H9 (cell line): Measurements from ENCODE around the gene MCHR2. TPM values are rescaled to one million over a fixed set of nuclear protein-coding genes. Genes with fewer than 3 reads are reported as not detected.

Experiments
- DNase-seq: peaks from one replicate; pipeline ENCODE4 v3.0.0-alpha.2; 2017
- H2AFZ ChIP-seq: one replicate; pipeline ENCODE4 v1.6.1; 2013; ENCODE audit warnings: mild to moderate bottlenecking, low read length, control low read depth, moderate library complexity
- H2AK5ac ChIP-seq: 2 replicates; pipeline ENCODE4 v1.6.1; 2013; ENCODE audit warnings: low read length, control low read depth, mixed read lengths; ENCODE audit not compliant: insufficient read length
- H2BK120ac ChIP-seq: one replicate; pipeline ENCODE4 v1.6.1; 2013; ENCODE audit warnings: low read depth, mild to moderate bottlenecking, low read length, control low read depth, inconsistent platforms; ENCODE audit not compliant: poor library complexity, severe bottlenecking
- H2BK12ac ChIP-seq: 2 replicates; pipeline ENCODE4 v1.6.1; 2013; ENCODE audit warnings: low read length, control low read depth, mixed read lengths, low read depth; ENCODE audit not compliant: insufficient read length
- H2BK15ac ChIP-seq: 2 replicates; pipeline ENCODE4 v1.6.1; 2013; ENCODE audit warnings: low read depth, low read length, control low read depth
- H2BK20ac ChIP-seq: one replicate; pipeline ENCODE4 v1.6.1; 2013; ENCODE audit warnings: low read depth, mild to moderate bottlenecking, low read length, control low read depth, inconsistent platforms; ENCODE audit not compliant: poor library complexity, severe bottlenecking
- H2BK5ac ChIP-seq: 2 replicates; pipeline ENCODE4 v1.6.1; 2013; ENCODE audit warnings: low read length, control low read depth, mixed read lengths; ENCODE audit not compliant: insufficient read length
- H3K14ac ChIP-seq: 2 replicates; pipeline ENCODE4 v1.6.1; 2013; ENCODE audit warnings: low read length, control low read depth; ENCODE audit not compliant: insufficient read depth
- H3K18ac ChIP-seq: 2 replicates; pipeline ENCODE4 v1.6.1; 2013; ENCODE audit warnings: low read depth, mild to moderate bottlenecking, mixed read lengths, low read length, control low read depth; ENCODE audit not compliant: insufficient read length
- H3K23ac ChIP-seq: 2 replicates; pipeline ENCODE4 v1.6.1; 2013; ENCODE audit warnings: low read length, control low read depth, mixed read lengths, low read depth; ENCODE audit not compliant: insufficient read length
- H3K23me2 ChIP-seq: 2 replicates; pipeline ENCODE4 v1.6.1; 2013; ENCODE audit warnings: low read depth, mild to moderate bottlenecking, mixed read lengths, low read length, control low read depth; ENCODE audit not compliant: insufficient read length, poor library complexity, severe bottlenecking
- H3K27ac ChIP-seq: 2 replicates; pipeline ENCODE4 v1.5.1; 2013; ENCODE audit warnings: low read length, control low read depth, mixed read lengths, low read depth; ENCODE audit not compliant: insufficient read length
- H3K27me3 ChIP-seq: 2 replicates; pipeline ENCODE4 v1.6.1; 2013; ENCODE audit warnings: low read length, control low read depth, inconsistent platforms; ENCODE audit not compliant: insufficient read depth
- H3K4ac ChIP-seq: 2 replicates; pipeline ENCODE4 v1.6.1; 2013; ENCODE audit warnings: low read depth, mild to moderate bottlenecking, control low read depth, inconsistent platforms, low read length, moderate library complexity
- H3K4me1 ChIP-seq: 2 replicates; pipeline ENCODE4 v1.6.1; 2013; ENCODE audit warnings: low read length, control low read depth, inconsistent platforms; ENCODE audit not compliant: insufficient read depth
- H3K4me2 ChIP-seq: 2 replicates; pipeline ENCODE4 v1.6.1; 2013; ENCODE audit warnings: low read length, control low read depth, mixed read lengths; ENCODE audit not compliant: insufficient read length, insufficient read depth
- H3K56ac ChIP-seq: 2 replicates; pipeline ENCODE4 v1.6.1; 2013; ENCODE audit warnings: low read depth, mild to moderate bottlenecking, mixed read lengths, low read length, control low read depth; ENCODE audit not compliant: insufficient read length
- H3K79me1 ChIP-seq: 2 replicates; pipeline ENCODE4 v1.6.1; 2013; ENCODE audit warnings: low read depth, mild to moderate bottlenecking, moderate library complexity, low read length, control low read depth, inconsistent platforms; ENCODE audit not compliant: insufficient read depth, poor library complexity, severe bottlenecking
- H3K79me2 ChIP-seq: 2 replicates; pipeline ENCODE4 v1.6.1; 2013; ENCODE audit warnings: low read length, control low read depth, inconsistent platforms; ENCODE audit not compliant: insufficient read depth
- H3K9ac ChIP-seq: 2 replicates; pipeline ENCODE4 v1.6.1; 2013; ENCODE audit warnings: low read length, control low read depth, mixed read lengths; ENCODE audit not compliant: insufficient read length; ENCODE audit errors: extremely low read depth
- H3K9me3 ChIP-seq: one replicate; pipeline ENCODE4 v1.6.1; 2013; ENCODE audit warnings: low read depth, low read length, inconsistent platforms; ENCODE audit not compliant: control insufficient read depth
- H3T11ph ChIP-seq: one replicate; pipeline ENCODE4 v1.6.1; 2013; ENCODE audit warnings: mild to moderate bottlenecking, low read length, control low read depth, inconsistent platforms
- H4K20me1 ChIP-seq: one replicate; pipeline ENCODE4 v1.6.1; 2013; ENCODE audit not compliant: control insufficient read depth, insufficient read length, insufficient read depth
- H4K5ac ChIP-seq: 2 replicates; pipeline ENCODE4 v1.6.1; 2013; ENCODE audit warnings: low read depth, mild to moderate bottlenecking, mixed read lengths, low read length, control low read depth; ENCODE audit not compliant: insufficient read length
- H4K8ac ChIP-seq: replicated peaks from 2 replicates; pipeline ENCODE4 v1.6.1; 2013; ENCODE audit warnings: low read length, control low read depth, mixed read lengths, low read depth; ENCODE audit not compliant: insufficient read length
- H4K91ac ChIP-seq: 2 replicates; pipeline ENCODE4 v1.6.1; 2013; ENCODE audit warnings: low read depth, mild to moderate bottlenecking, moderate library complexity, mixed read lengths, low read length, control low read depth; ENCODE audit not compliant: insufficient read length
- H3K27ac Mint-ChIP-seq, 3 experiments: 2 replicates in 2 of 3; 3 replicates in 1 of 3; pipeline ENCODE4 v1.8.0; 2020 to 2021; ENCODE audit warnings: mixed read lengths in 3 of 3, mild to moderate bottlenecking in 1 of 3, moderate library complexity in 1 of 3
- H3K27me3 Mint-ChIP-seq: 2 replicates; pipeline ENCODE4 v1.8.0; 2021; ENCODE audit warnings: low read depth, mild to moderate bottlenecking, moderate library complexity, mixed read lengths
- H3K36me3 Mint-ChIP-seq, 3 experiments: 2 replicates in 2 of 3; 3 replicates in 1 of 3; pipeline ENCODE4 v1.8.0; 2020 to 2021; ENCODE audit warnings: low read depth in 3 of 3, mixed read lengths in 3 of 3; ENCODE audit not compliant: insufficient read depth in 1 of 3
- H3K4me1 Mint-ChIP-seq, 2 experiments: 2 replicates each; pipeline ENCODE4 v1.8.0; 2020; ENCODE audit warnings: mixed read lengths in 2 of 2
- H3K4me3 Mint-ChIP-seq, 2 experiments: 2 replicates in 1 of 2; 3 replicates in 1 of 2; pipeline ENCODE4 v1.8.0; 2020 to 2021; ENCODE audit warnings: mild to moderate bottlenecking in 2 of 2, mixed read lengths in 2 of 2, moderate library complexity in 1 of 2
- H3K9me3 Mint-ChIP-seq, 2 experiments: 2 replicates in 1 of 2; 3 replicates in 1 of 2; pipeline ENCODE4 v1.8.0; 2020; ENCODE audit warnings: mild to moderate bottlenecking in 2 of 2, mixed read lengths in 2 of 2, moderate library complexity in 1 of 2
- CTCF ChIP-seq: fragments of 200-600 bp; sonication (generic); conservative IDR thresholded peaks from 3 replicates; pipeline ENCODE4 v1.8.0; 2021; ENCODE audit warnings: antibody characterized with exemption, mild to moderate bottlenecking
- WGBS: extraction: QIAGEN DNeasy Blood & Tissue Kit; methylation state at CpG from one replicate; pipeline ENCODE4 v1.1.7; 2013; ENCODE audit warnings: missing lambda C conversion rate, low lambda C conversion rate, mixed read lengths; ENCODE audit not compliant: insufficient read length; ENCODE audit errors: extremely low coverage; 5-methylcytosine and 5-hydroxymethylcytosine counted together
- total RNA-seq: library from RNA; stranded (reverse); gene quantifications from 2 replicates; pipeline ENCODE4 v1.2.1, GENCODE V29; 2021

MCHR2 gene
- total RNA-seq, 1 experiment from 2014 or later, result not detected

GRCh38 chr6:100001915-100002388 is 7.9 kb upstream of the MCHR2 start:
- peak; percentile 89 for TF ChIP-seq CTCF
- Histone ChIP-seq H3K23me2 (no peaks in the 10 kb centered on the region), H3K4ac (no peak overlapping the region), H3K9me3 (no peaks in the 10 kb centered on the region), H3K27me3 (no peaks in the 10 kb centered on the region), H2BK120ac (no peak overlapping the region), H3T11ph (no peak overlapping the region), H3K23ac (no peak overlapping the region), H3K4me1 (no peaks in the 10 kb centered on the region), H3K14ac (no peak overlapping the region), H3K4me2 (no peak overlapping the region), H3K79me2 (no peaks in the 10 kb centered on the region), H3K56ac (no peak overlapping the region), H2AK5ac (no peak overlapping the region), H2BK15ac (no peak overlapping the region), H2BK5ac (no peak overlapping the region), H4K20me1 (no peaks in the 10 kb centered on the region), H3K18ac (no peak overlapping the region), H2AFZ (no peak overlapping the region), H4K8ac (no peak overlapping the region), H4K5ac (no peak overlapping the region), H3K79me1 (no peaks in the 10 kb centered on the region), H3K27ac (no peak overlapping the region), H2BK12ac (no peak overlapping the region), H2BK20ac (no peak overlapping the region), H4K91ac (no peak overlapping the region), H3K9ac (no peak overlapping the region)
- H3K27ac Mint-ChIP-seq, result no peak overlapping the region
- H3K4me3 Mint-ChIP-seq, result no peak overlapping the region
- no peaks in the 10 kb centered on the region for H3K36me3 Mint-ChIP-seq
- peak; percentile 41 for DNase-seq
- no CpG with 5 or more reads among the region's 3 CpGs for WGBS
- no peaks in the 10 kb centered on the region for H3K4me1 Mint-ChIP-seq
- no peaks in the 10 kb centered on the region for H3K9me3 Mint-ChIP-seq
- peaks cover 13% of the 10 kb centered on the region for H3K27me3 Mint-ChIP-seq
